HTR-8/SVneo (cell line): ENCODE measurements around the gene SULF2.

Source experiments
- DNase-seq: peaks from one replicate; pipeline ENCODE4 v3.0.0; 2011; ENCODE audit warnings: low spot score, mixed read lengths; ENCODE audit not compliant: insufficient read length
- FAIRE-seq: peaks from 2 replicates; lab custom pipeline; 2011; peaks lifted over from hg19 to GRCh38; lab: Jason Lieb, UNC

Gene SULF2

GRCh38 chr20:47768016-47768824 lies 17.1 kb downstream of the SULF2 start:
- peak; percentile 81 for FAIRE-seq
- DNase-seq = no peak

GRCh38 chr20:47765691-47766594 lies 19.3 kb downstream of the SULF2 start:
- peak; percentile 48 for FAIRE-seq
- DNase-seq = no peak

- DNase-seq (no peak), FAIRE-seq (no peak)
Measured at GRCh38 chr20:47765271-47765670, 20.0 kb downstream of the SULF2 start.

- no peak for DNase-seq
- FAIRE-seq = no peak
Measured at GRCh38 chr20:47764154-47764733, 21.0 kb downstream of the SULF2 start.

- FAIRE-seq = peak; percentile 16
- no peak for DNase-seq
Measured at GRCh38 chr20:47762699-47763268, 22.5 kb downstream of the SULF2 start.

GRCh38 chr20:47761482-47762047 lies 23.7 kb downstream of the SULF2 start:
- DNase-seq (no peak), FAIRE-seq (peak; percentile 74)

- FAIRE-seq (peak; percentile 74), DNase-seq (no peak)
Measured at GRCh38 chr20:47760686-47761481, 24.4 kb downstream of the SULF2 start.

GRCh38 chr20:47758517-47759450 lies 26.5 kb downstream of the SULF2 start:
- DNase-seq (no peak), FAIRE-seq (peak; percentile 71)

GRCh38 chr20:47757145-47758035 lies 27.9 kb downstream of the SULF2 start:
- DNase-seq (no peak), FAIRE-seq (peak; percentile 49)

- DNase-seq = no peak
- FAIRE-seq = peak; percentile 42
Measured at GRCh38 chr20:47754946-47755652, 30.2 kb downstream of the SULF2 start.

- peak; percentile 51 for FAIRE-seq
Measured at GRCh38 chr20:47754388-47754715, 30.9 kb downstream of the SULF2 start.

GRCh38 chr20:47753576-47754387 lies 31.5 kb downstream of the SULF2 start:
- FAIRE-seq = peak; percentile 57
- no peak for DNase-seq

More at GRCh38 chr20:47754388-47754715, 30.9 kb downstream of the SULF2 start:
- no peak for DNase-seq

GRCh38 chr20:47751449-47751848 lies 33.8 kb downstream of the SULF2 start:
- DNase-seq (no peak), FAIRE-seq (no peak)

- FAIRE-seq = no peak
- DNase-seq = no peak
Measured at GRCh38 chr20:47749339-47749738, 35.9 kb downstream of the SULF2 start.

- DNase-seq (no peak), FAIRE-seq (peak; percentile 4)
Measured at GRCh38 chr20:47748823-47749222, 36.5 kb downstream of the SULF2 start.

- DNase-seq (no peak), FAIRE-seq (no peak)
Measured at GRCh38 chr20:47748069-47748468, 37.2 kb downstream of the SULF2 start.
